ENCODE data around the gene POLDIP2. TPM values are rescaled to one million over a fixed set of nuclear protein-coding genes. Genes with fewer than 3 reads are reported as not detected.

Gene POLDIP2
- total RNA-seq, 2 donors from 2014 or later = 50.8 to 54.4 TPM

DNA sequence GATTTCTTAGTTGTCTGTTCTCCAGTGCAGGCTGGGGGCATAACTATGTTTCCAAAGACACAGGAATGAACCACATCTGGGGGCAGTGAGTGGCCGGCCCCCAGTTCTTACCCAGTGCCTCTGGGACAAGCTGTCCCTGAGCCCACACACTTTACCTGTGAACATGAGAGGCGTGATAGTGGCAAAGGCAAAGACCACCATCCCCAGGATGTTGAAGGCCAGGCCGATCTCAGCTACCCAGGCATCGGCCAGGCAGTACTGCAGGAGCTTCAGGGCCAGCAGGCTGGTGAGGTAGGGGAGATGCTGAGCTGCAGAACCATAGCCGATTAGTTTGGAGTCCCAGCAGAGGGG is 47.1 kb upstream of the POLDIP2 start:
- intact Hi-C loops (cut with DNase I) = no loop called here
- Histone ChIP-seq H3K27ac (peak overlapping the region in 3 of 4 donors; percentile 48 to 64 (median 53)), H3K4me1 (peaks cover 22% of the 10 kb centered on the region), H3K9me3 (no peaks in the 10 kb centered on the region), H3K27me3 (no peaks in the 10 kb centered on the region), H3K36me3 (replicated peaks in 1 of 2; ENCODE audit: insufficient read depth in 1 of 2, low read depth in 2 of 2) (peaks cover 0 to 2% of the 10 kb centered on the region in 2 donors), H3K4me3 (no peak overlapping the region)
- DNase-seq (no peak), ATAC-seq (no peak)
- no peak for TF ChIP-seq CTCF (IDR thresholded peaks at IDR 0.05)
- no peak for TF ChIP-seq POLR2A (IDR thresholded peaks at IDR 0.05)
- WGBS, 2 donors = 64 to 78% methylated on average over 4 to 5 of the region's 5 CpGs

DNA sequence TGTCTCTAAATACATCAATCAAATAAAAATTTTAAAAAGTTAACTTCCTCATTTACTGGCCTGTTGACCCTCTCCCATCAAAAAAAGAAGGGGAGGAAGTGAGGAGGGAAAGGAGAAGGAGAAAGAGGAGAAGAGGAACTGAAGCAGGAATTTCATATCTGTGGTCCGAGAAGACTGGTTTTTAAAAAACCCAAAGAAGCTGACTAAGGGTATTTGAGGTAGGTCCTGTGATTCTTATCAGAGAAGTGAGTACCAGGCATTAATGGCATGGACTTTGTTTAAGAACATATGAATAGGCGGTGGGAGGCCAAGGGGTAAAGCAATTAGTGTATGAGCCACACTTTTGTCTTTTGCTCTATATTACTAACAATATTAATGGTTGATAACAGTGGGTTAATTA is 46.7 kb upstream of the POLDIP2 start:
- 72 to 73% methylated on average over 2 of the region's 2 CpGs for WGBS, 2 donors

GRCh38 chr17:28402844-28403243 is 45.5 kb upstream of the POLDIP2 start:
- intact Hi-C loops (cut with DNase I) = no loop called here
- no peak overlapping the region for H3K4me3 ChIP-seq
- H3K4me1 ChIP-seq = peaks cover 22% of the 10 kb centered on the region
- peaks cover 0 to 6% of the 10 kb centered on the region in 2 donors for H3K36me3 ChIP-seq (replicated peaks in 1 of 2; ENCODE audit: insufficient read depth in 1 of 2, low read depth in 2 of 2)
- no peaks in the 10 kb centered on the region for H3K27me3 ChIP-seq
- 89 to 95% methylated on average over 6 of the region's 6 CpGs for WGBS, 2 donors
- no peaks in the 10 kb centered on the region for H3K9me3 ChIP-seq
- DNase-seq (no peak), ATAC-seq (no peak)
- no peak overlapping the region for H3K27ac ChIP-seq
- TF ChIP-seq CTCF (IDR thresholded peaks at IDR 0.05) = no peak
- no peak for TF ChIP-seq POLR2A (IDR thresholded peaks at IDR 0.05)

More for the DNA sequence above, 46.7 kb upstream of the POLDIP2 start:
- ATAC-seq (no peak), DNase-seq (no peak)
- intact Hi-C loops (cut with DNase I) = no loop called here
- Histone ChIP-seq H3K27me3 (no peaks in the 10 kb centered on the region), H3K36me3 (replicated peaks in 1 of 2; ENCODE audit: insufficient read depth in 1 of 2, low read depth in 2 of 2) (peaks cover 0 to 3% of the 10 kb centered on the region in 2 donors), H3K4me1 (peaks cover 22% of the 10 kb centered on the region), H3K9me3 (no peaks in the 10 kb centered on the region), H3K27ac (no peak overlapping the region), H3K4me3 (no peak overlapping the region)
- no peak for TF ChIP-seq CTCF (IDR thresholded peaks at IDR 0.05)
- no peak for TF ChIP-seq POLR2A (IDR thresholded peaks at IDR 0.05)

DNA sequence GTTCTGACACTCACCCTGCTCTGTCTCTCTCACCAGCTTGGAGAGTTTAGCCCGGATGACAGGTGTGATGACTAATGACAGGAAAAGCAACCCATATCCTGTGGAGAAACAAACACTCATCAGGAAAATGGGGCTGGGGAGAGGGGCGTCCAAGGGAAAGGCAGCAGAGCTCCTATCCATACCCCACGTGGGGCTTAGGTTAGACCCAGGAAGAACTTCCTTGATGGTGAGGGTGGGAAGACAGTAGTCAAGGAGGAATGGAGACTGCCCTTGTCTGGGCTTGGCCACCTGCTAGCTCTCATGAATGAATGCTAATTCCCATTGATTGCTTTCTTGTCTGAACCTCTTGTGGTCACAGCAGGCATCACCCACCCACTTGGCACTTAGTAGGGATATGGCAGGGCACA is 44.9 kb upstream of the POLDIP2 start:
- Histone ChIP-seq H3K9me3 (no peaks in the 10 kb centered on the region), H3K36me3 (replicated peaks in 1 of 2; ENCODE audit: insufficient read depth in 1 of 2, low read depth in 2 of 2) (peaks cover 0 to 6% of the 10 kb centered on the region in 2 donors), H3K27me3 (no peaks in the 10 kb centered on the region), H3K4me1 (peaks cover 22% of the 10 kb centered on the region), H3K4me3 (no peak overlapping the region), H3K27ac (no peak overlapping the region)
- DNase-seq (no peak), ATAC-seq (no peak)
- TF ChIP-seq POLR2A (IDR thresholded peaks at IDR 0.05) (no peak), CTCF (IDR thresholded peaks at IDR 0.05) (no peak)
- intact Hi-C loops (cut with DNase I) = no loop called here
- 38 to 43% methylated on average over 3 of the region's 3 CpGs for WGBS, 2 donors

GRCh38 chr17:28399808-28400207 is 42.5 kb upstream of the POLDIP2 start:
- peaks cover 0 to 13% of the 10 kb centered on the region in 2 donors for H3K36me3 ChIP-seq (replicated peaks in 1 of 2; ENCODE audit: insufficient read depth in 1 of 2, low read depth in 2 of 2)
- TF ChIP-seq CTCF (IDR thresholded peaks at IDR 0.05) = no peak
- TF ChIP-seq POLR2A (IDR thresholded peaks at IDR 0.05) = no peak
- WGBS, 2 donors = 89 to 93% methylated on average over 2 to 4 of the region's 4 CpGs
- intact Hi-C loops (cut with DNase I) = no loop called here
- no peaks in the 10 kb centered on the region for H3K9me3 ChIP-seq
- no peaks in the 10 kb centered on the region for H3K27me3 ChIP-seq
- H3K4me3 ChIP-seq = no peak overlapping the region
- ATAC-seq = no peak
- no peak overlapping the region for H3K27ac ChIP-seq
- H3K4me1 ChIP-seq = peaks cover 15% of the 10 kb centered on the region
- DNase-seq = no peak
